SK-N-SH (cell line): ENCODE measurements around the gene RBAK.
"Not testable (repeated sequence)": the region's sequence is repeated elsewhere in the genome, so short reads cannot be mapped to it uniquely, and the experiment has no call there.

Experiments used
- EZH2phosphoT487 ChIP-seq: fragments of 200-600 bp; sonication (generic); IDR thresholded peaks from 2 replicates; pipeline ENCODE4 v1.6.1; 2017; ENCODE audit warnings: low read depth, mixed run types, mild to moderate bottlenecking, antibody characterized with exemption, moderate library complexity, borderline replicate concordance
- GABPA ChIP-seq: IDR thresholded peaks from 2 replicates; pipeline ENCODE4 v1.4.0; 2012; ENCODE audit warnings: low read depth, mild to moderate bottlenecking
- NRF1 ChIP-seq: IDR thresholded peaks from 2 replicates; pipeline ENCODE4 v1.6.1; 2012; ENCODE audit warnings: low read depth, mild to moderate bottlenecking, low read length
- RXRA ChIP-seq: IDR thresholded peaks from 2 replicates; pipeline ENCODE4 v1.4.0; 2012; ENCODE audit warnings: low read depth, mild to moderate bottlenecking, borderline replicate concordance
- TCF12 ChIP-seq: IDR thresholded peaks from 2 replicates; pipeline ENCODE4 v1.4.0; 2012
- TF ChIP-seq, protein P1 (sequence below): fragments of 200-600 bp; sonication (generic); IDR thresholded peaks from 2 replicates; pipeline ENCODE4 v1.6.1; 2017; ENCODE audit warnings: antibody characterized with exemption, mild to moderate bottlenecking, moderate library complexity
- TF ChIP-seq, protein P2 (sequence below): IDR thresholded peaks from 2 replicates; pipeline ENCODE4 v1.4.0; 2012; ENCODE audit warnings: low read depth, borderline replicate concordance
- TF ChIP-seq, protein P3 (sequence below): fragments of 150-350 bp; IDR thresholded peaks from 2 replicates; pipeline ENCODE4 v1.6.1; 2017; ENCODE audit warnings: antibody characterized with exemption, low read length, low read depth, borderline replicate concordance
- TF ChIP-seq, protein P4 (sequence below): IDR thresholded peaks from 2 replicates; pipeline ENCODE4 v1.4.0; 2012; ENCODE audit warnings: low read depth, borderline replicate concordance

DNA sequence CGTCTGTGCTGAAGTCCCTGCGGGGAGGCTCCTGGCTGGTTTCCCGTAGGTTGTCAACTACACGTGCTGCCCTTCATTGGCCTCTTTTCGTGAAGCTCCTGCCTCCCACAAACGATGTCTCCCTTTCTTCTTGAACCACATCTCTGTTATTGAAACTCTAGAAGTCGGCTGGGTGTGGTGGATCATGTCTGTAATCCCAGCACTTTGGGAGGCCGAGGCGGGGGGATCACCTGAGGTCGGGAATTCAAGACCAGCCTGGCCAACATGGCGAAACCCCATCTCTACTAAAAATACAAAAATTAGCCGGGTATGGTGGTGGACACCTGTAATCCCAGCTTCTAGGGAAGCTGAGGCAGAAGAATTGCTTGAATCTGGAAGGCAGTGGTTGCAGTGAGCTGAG, 28.0 kb upstream of the RBAK start:
- TF ChIP-seq, protein P1, sequence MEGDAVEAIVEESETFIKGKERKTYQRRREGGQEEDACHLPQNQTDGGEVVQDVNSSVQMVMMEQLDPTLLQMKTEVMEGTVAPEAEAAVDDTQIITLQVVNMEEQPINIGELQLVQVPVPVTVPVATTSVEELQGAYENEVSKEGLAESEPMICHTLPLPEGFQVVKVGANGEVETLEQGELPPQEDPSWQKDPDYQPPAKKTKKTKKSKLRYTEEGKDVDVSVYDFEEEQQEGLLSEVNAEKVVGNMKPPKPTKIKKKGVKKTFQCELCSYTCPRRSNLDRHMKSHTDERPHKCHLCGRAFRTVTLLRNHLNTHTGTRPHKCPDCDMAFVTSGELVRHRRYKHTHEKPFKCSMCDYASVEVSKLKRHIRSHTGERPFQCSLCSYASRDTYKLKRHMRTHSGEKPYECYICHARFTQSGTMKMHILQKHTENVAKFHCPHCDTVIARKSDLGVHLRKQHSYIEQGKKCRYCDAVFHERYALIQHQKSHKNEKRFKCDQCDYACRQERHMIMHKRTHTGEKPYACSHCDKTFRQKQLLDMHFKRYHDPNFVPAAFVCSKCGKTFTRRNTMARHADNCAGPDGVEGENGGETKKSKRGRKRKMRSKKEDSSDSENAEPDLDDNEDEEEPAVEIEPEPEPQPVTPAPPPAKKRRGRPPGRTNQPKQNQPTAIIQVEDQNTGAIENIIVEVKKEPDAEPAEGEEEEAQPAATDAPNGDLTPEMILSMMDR = not testable (repeated sequence)
- TF ChIP-seq, protein P2, sequence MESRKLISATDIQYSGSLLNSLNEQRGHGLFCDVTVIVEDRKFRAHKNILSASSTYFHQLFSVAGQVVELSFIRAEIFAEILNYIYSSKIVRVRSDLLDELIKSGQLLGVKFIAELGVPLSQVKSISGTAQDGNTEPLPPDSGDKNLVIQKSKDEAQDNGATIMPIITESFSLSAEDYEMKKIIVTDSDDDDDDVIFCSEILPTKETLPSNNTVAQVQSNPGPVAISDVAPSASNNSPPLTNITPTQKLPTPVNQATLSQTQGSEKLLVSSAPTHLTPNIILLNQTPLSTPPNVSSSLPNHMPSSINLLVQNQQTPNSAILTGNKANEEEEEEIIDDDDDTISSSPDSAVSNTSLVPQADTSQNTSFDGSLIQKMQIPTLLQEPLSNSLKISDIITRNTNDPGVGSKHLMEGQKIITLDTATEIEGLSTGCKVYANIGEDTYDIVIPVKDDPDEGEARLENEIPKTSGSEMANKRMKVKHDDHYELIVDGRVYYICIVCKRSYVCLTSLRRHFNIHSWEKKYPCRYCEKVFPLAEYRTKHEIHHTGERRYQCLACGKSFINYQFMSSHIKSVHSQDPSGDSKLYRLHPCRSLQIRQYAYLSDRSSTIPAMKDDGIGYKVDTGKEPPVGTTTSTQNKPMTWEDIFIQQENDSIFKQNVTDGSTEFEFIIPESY = not testable (repeated sequence)
- TF ChIP-seq RXRA, NRF1, EZH2phosphoT487, TCF12, GABPA: not testable (repeated sequence)
- TF ChIP-seq, protein P3, sequence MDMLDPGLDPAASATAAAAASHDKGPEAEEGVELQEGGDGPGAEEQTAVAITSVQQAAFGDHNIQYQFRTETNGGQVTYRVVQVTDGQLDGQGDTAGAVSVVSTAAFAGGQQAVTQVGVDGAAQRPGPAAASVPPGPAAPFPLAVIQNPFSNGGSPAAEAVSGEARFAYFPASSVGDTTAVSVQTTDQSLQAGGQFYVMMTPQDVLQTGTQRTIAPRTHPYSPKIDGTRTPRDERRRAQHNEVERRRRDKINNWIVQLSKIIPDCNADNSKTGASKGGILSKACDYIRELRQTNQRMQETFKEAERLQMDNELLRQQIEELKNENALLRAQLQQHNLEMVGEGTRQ = not testable (repeated sequence)
- TF ChIP-seq, protein P4, sequence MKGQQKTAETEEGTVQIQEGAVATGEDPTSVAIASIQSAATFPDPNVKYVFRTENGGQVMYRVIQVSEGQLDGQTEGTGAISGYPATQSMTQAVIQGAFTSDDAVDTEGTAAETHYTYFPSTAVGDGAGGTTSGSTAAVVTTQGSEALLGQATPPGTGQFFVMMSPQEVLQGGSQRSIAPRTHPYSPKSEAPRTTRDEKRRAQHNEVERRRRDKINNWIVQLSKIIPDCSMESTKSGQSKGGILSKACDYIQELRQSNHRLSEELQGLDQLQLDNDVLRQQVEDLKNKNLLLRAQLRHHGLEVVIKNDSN = not testable (repeated sequence)
